GM19043 (cell line): ENCODE results near the gene GLS2.
"Not testable (repeated sequence)": the region's sequence is repeated elsewhere in the genome, so short reads cannot be mapped to it uniquely, and the experiment has no call there.

Experiments
- ATAC-seq: cut with Tn5 transposase; IDR thresholded peaks from one replicate; pipeline ENCODE4 v1.9.1; 2021; ENCODE audit warnings: low read depth; ENCODE audit not compliant: unreplicated experiment

Gene GLS2

DNA sequence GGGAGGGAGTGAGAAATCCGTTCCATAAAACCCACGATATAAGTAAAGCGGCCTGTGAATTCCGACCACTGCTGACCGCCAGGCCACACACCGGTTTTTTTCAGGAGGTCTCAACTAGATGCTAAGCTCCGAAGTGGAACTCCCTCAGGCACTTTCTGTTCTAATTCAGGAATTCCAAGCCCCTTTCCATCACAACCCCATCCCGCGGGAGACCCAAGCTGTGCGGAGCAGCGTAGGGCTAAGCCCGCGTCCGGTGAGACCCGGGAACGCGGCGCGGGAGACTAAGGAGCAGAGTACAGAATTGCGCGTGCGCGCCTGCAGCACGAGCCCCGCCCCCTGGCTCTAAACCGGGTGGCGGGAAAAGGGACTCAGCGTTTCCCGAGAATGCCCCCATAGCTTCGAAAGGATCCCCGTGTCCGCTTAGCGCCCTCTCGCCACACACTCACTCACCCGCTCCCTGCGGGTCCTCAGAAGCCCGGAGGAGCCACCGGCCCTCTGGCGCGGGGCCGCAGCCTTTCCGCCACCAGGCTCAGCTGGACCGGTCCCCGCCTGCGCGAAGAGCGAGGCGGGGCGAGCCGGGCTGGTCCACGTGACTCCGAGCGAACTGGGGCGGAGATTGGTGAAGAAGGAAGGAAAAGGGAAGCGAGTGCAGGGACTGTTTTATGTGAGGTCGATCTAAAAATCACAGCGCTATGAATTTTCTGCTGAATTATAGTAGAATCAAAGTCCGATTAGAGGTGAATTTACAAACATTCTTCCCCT is 38.9 kb downstream of the GLS2 start, which contains the start of gene TIMELESS:
TIMELESS (minus strand) TSS at position 567 of the 762 bp plus-strand sequence. CDS start 15,256 bp downstream, outside the sequence.
- peak; percentile 95 for ATAC-seq

DNA sequence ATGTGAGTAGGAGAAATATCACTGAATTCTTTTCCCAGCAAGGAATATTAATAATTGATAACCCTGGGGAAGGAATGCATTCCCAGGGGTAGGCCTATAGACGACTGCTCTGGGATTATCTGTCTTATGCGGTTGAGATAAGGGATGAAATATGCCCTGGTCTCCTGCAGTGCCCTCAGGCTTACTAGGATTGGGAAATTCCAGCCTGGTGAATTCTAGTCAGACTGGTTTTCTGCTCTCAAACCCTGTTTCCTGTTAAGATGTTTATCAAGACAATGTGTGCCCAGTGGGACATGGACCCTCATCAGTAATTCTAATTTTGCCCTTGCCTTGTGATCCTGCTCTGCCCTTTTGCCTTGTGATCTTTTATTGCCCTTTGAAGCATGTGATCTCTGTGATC is 44.8 kb downstream of the GLS2 start:
- not testable (repeated sequence) for ATAC-seq

DNA sequence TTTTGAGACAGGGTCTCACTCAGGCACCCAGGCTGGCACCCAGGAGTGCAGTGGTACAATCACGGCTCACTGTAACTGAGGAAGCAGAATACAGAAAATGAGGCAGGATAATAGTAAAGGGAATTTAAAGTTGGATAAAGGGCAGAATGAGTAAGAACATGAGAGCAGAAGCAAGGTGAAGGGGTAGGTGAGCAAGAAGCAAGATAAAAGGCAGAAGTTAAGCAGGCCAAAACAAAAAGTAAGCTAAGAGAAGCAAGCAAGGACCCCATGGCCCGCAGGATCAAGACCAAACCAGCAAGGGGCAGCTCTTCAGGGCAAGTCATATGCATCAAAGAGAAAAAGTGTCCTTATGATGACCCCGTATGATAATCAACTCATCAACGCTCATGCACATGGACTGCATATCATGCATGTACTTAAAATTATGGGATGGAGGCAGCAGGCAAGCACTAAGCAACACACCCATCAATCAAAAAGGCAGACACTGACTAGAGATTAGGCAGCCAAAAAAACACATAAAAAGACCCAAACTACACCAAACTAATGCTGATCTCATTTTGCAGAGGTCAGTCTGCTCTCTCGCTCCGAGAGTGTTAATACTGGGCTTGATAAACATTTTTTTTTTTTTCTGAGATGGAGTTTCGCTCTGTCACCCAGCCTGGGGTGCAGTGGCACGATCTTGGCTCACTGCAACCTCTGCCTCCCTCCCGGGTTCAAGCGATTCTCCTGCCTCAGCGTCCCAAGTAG is 50.4 kb downstream of the GLS2 start:
- ATAC-seq, result no peak

DNA sequence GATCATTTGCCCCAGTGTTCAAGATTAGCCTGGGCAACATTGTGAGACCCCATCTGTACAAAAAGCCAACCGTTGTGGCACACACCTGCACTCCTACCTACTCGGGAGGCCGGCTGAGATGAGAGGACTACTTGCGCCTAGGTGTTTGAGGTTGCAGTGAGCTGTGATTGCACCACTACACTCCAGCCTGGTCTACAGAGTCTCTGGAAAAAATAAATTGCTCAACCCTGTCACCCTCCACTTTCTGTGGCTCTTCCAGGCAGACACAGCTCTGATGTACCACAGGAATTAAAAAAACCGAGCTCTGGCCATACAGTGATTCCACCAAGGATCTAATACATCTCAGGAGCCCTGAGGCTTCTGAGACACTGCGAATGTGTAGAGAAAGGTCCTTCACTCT is 53.1 kb downstream of the GLS2 start:
- no peak for ATAC-seq

DNA sequence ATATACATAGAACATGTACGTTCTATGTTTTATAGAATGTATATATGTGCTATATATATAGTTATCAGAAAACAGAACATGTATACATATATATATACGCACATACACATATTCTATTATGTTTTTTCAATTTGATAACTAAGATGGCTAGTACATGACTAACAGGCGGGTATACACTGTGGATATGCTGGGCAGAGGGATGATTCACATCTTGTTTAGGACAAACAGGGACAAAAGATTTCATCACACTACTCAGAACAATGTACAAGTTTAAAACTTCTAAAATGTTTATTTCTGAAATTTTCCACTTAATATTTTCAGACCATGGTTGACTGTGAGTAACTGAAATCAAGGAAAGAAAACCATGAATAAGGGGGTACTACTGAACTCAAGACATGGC is 56.1 kb downstream of the GLS2 start:
- no peak for ATAC-seq

DNA sequence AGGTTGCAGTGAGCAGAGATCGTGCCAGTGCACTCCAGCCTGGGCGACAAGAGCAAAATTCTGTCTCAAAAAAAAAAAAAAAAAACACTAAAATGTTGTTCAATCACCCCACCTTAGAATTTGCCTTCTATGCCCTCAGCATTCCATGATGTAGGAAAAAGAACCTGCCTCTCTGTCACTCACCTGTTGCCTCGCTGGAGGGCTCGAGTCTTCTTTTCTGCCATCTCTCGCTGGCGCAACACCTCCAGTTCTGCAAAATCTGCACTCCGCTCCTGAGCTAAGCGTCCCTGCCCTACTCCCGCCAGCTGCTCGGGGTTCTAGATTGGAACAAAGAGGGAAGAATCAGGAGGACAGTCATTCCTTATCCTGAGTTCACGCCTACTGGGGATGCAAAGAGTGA is 56.7 kb downstream of the GLS2 start:
- ATAC-seq, result no peak

DNA sequence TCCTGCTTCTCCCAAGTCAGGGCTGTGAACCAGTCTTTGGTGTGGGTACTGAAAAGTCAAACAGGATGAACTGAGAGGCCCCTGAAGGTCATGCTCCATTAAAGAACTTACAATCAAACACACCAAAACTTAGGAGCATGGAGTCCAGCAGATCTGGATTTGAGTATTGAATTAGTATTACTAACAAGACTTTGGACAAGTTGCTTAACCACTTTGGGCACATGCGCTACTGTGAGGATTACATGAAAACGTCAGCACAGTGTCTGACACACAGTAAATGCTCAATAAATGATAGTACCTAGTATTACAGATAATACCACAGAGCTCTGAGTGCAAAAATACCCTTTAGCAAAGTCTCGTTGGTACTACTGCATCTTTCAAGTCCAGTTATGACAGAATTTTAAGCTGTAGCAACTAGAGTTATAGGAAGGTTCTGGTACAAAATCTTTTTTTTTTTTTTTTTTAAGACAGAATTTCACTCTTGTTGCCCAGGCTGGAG is 62.0 kb downstream of the GLS2 start:
- no peak for ATAC-seq

DNA sequence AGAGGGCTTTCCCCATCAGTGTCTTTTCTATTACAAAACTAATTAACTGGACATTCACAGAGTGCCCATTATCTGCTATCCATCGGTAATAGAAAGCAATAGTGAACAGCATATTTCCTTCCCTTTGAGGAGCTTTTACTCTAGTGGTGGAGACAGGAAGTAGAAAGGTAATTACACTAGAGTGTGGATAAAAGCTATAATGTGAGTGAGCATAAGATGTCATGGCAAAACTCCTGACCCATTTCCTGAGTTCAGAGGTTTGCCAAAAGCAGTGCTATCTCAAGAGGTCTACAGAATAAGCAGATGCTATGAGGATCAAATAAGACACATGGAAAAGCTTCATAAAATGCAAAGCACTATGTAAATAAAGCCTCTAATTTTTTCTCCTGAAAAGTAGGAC is 62.8 kb downstream of the GLS2 start:
- ATAC-seq, result no peak
